Neuronal stem cell (in vitro differentiated cells): Measurements from ENCODE around the gene MYBL2.

Experiments
- DNase-seq: peaks from one replicate; pipeline ENCODE4 v3.0.0-alpha.2; 2013; ENCODE audit warnings: low spot score
- H2AFZ ChIP-seq: one replicate; pipeline ENCODE4 v1.6.1; 2013; ENCODE audit warnings: mild to moderate bottlenecking, low read length, inconsistent platforms
- H2AK5ac ChIP-seq: 2 replicates; pipeline ENCODE4 v1.6.1; 2013; ENCODE audit warnings: low read depth, mild to moderate bottlenecking, inconsistent platforms, low read length, moderate library complexity, mixed read lengths
- H2BK120ac ChIP-seq: 2 replicates; pipeline ENCODE4 v1.6.1; 2013; ENCODE audit warnings: low read depth, mild to moderate bottlenecking, inconsistent platforms, low read length, moderate library complexity, mixed read lengths
- H2BK12ac ChIP-seq: one replicate; pipeline ENCODE4 v1.6.1; 2013; ENCODE audit warnings: low read length, inconsistent platforms
- H2BK15ac ChIP-seq: 2 replicates; pipeline ENCODE4 v1.6.1; 2013; ENCODE audit warnings: mild to moderate bottlenecking, low read length, inconsistent platforms, mixed read lengths
- H2BK5ac ChIP-seq: one replicate; pipeline ENCODE4 v1.6.1; 2013; ENCODE audit warnings: inconsistent platforms, mild to moderate bottlenecking, low read length, moderate library complexity
- H3K14ac ChIP-seq: one replicate; pipeline ENCODE4 v1.6.1; 2013; ENCODE audit warnings: low read length, inconsistent platforms
- H3K18ac ChIP-seq: 2 replicates; pipeline ENCODE4 v1.6.1; 2013; ENCODE audit warnings: low read length, inconsistent platforms
- H3K23ac ChIP-seq: 2 replicates; pipeline ENCODE4 v1.6.1; 2013; ENCODE audit warnings: low read depth, mild to moderate bottlenecking, mixed read lengths, low read length, inconsistent platforms; ENCODE audit not compliant: poor library complexity
- H3K27ac ChIP-seq: replicated peaks from 3 replicates; pipeline ENCODE4 v1.5.1; 2013; ENCODE audit warnings: low read length, inconsistent platforms
- H3K27me3 ChIP-seq, 3 experiments: 2 replicates each; pipeline ENCODE4 v1.6.1; 2013; ENCODE audit warnings: low read length in 3 of 3, mild to moderate bottlenecking in 2 of 3, inconsistent platforms in 1 of 3, low read depth in 1 of 3, mixed read lengths in 1 of 3, moderate library complexity in 1 of 3; ENCODE audit not compliant: control insufficient read depth in 3 of 3, insufficient read depth in 3 of 3
- H3K36me3 ChIP-seq, 2 donors: replicated peaks in 1 of 2; 2 replicates each; pipeline ENCODE4 v1.6.1; 2013; ENCODE audit warnings: low read length in 2 of 2; ENCODE audit not compliant: control insufficient read depth in 2 of 2, insufficient read depth in 2 of 2
- H3K4ac ChIP-seq: 2 replicates; pipeline ENCODE4 v1.6.1; 2013; ENCODE audit warnings: inconsistent platforms, mild to moderate bottlenecking, low read length, moderate library complexity
- H3K4me1 ChIP-seq, 2 donors: 1 replicate in 1 of 2; 2 replicates in 1 of 2; pipeline ENCODE4 v1.6.1; 2013; ENCODE audit warnings: low read length in 2 of 2, low read depth in 1 of 2; ENCODE audit not compliant: control insufficient read depth in 2 of 2, insufficient read depth in 1 of 2
- H3K4me2 ChIP-seq: one replicate; pipeline ENCODE4 v1.6.1; 2013; ENCODE audit warnings: mild to moderate bottlenecking, low read length, inconsistent platforms; ENCODE audit not compliant: insufficient read depth, poor library complexity, severe bottlenecking
- H3K4me3 ChIP-seq, 2 donors: 2 replicates each; pipeline ENCODE4 v1.5.1; 2013; ENCODE audit warnings: low read length in 2 of 2, mild to moderate bottlenecking in 2 of 2, inconsistent platforms in 1 of 2, moderate library complexity in 1 of 2
- H3K79me1 ChIP-seq: one replicate; pipeline ENCODE4 v1.6.1; 2013; ENCODE audit warnings: low read depth, mild to moderate bottlenecking, inconsistent platforms, low read length, moderate library complexity
- H3K9ac ChIP-seq: one replicate; pipeline ENCODE4 v1.6.1; 2013; ENCODE audit warnings: mild to moderate bottlenecking, low read depth, low read length, inconsistent platforms; ENCODE audit not compliant: poor library complexity
- H3K9me3 ChIP-seq, 2 donors: replicated peaks in 1 of 2; 2 replicates each; pipeline versions ENCODE3 to v1.6.1; 2013; ENCODE audit warnings: low read length in 2 of 2, mild to moderate bottlenecking in 2 of 2, inconsistent platforms in 1 of 2, low read depth in 1 of 2, mixed read lengths in 1 of 2, moderate library complexity in 1 of 2; ENCODE audit not compliant: control insufficient read depth in 2 of 2, insufficient read depth in 1 of 2
- H4K8ac ChIP-seq: one replicate; pipeline ENCODE4 v1.6.1; 2013; ENCODE audit warnings: low read depth, mild to moderate bottlenecking, inconsistent platforms, low read length, moderate library complexity
- H4K91ac ChIP-seq: one replicate; pipeline ENCODE4 v1.6.1; 2013; ENCODE audit warnings: low read length, low read depth, mild to moderate bottlenecking, inconsistent platforms; ENCODE audit not compliant: poor library complexity
- WGBS, 2 donors: extraction: QIAGEN DNeasy Blood & Tissue Kit; methylation state at CpG; one replicate each; pipeline ENCODE4 v1.1.7; 2013; ENCODE audit warnings: missing lambda C conversion rate in 2 of 2, mixed read lengths in 1 of 2; ENCODE audit not compliant: insufficient read length in 2 of 2, insufficient replicate concordance in 1 of 2; ENCODE audit errors: extremely low coverage in 2 of 2; 5-methylcytosine and 5-hydroxymethylcytosine counted together

MYBL2 gene

DNA sequence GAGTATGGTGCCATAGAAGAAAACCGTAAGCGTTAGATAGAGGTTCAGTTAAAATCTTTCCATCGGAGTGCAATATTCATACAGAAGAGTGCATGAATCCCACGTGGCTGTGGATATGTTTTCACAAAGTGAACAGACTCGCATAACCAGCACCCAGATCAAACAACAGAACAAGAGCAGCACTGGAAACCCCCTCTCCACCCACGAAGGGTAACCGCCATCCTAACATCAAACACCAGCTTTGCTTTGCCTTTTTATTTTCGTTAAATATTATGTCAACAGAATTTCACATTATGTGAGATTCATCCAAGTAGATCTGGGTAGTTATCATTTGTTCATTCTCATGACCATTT lies 55.2 kb downstream of the MYBL2 start:
- Histone ChIP-seq H3K4me1 (peaks cover 0 to 10% of the 10 kb centered on the region in 2 donors), H3K27ac (no peak overlapping the region), H3K4ac (no peak overlapping the region), H3K79me1 (no peaks in the 10 kb centered on the region), H3K4me2 (no peak overlapping the region), H3K18ac (no peak overlapping the region), H2BK12ac (no peak overlapping the region), H3K4me3 (no peak overlapping the region), H2BK15ac (no peak overlapping the region), H4K91ac (no peak overlapping the region), H3K9me3 (no peaks in the 10 kb centered on the region), H2AFZ (no peak overlapping the region), H4K8ac (no peak overlapping the region), H2AK5ac (no peak overlapping the region), H3K23ac (no peak overlapping the region), H3K36me3 (peaks cover 2 to 7% of the 10 kb centered on the region in 2 donors), H3K14ac (no peak overlapping the region), H3K9ac (no peak overlapping the region), H3K27me3 (no peaks in the 10 kb centered on the region), H2BK120ac (no peak overlapping the region), H2BK5ac (no peak overlapping the region)
- no CpG with 5 or more reads among the region's 8 CpGs for WGBS, 2 donors
- no peak for DNase-seq

DNA sequence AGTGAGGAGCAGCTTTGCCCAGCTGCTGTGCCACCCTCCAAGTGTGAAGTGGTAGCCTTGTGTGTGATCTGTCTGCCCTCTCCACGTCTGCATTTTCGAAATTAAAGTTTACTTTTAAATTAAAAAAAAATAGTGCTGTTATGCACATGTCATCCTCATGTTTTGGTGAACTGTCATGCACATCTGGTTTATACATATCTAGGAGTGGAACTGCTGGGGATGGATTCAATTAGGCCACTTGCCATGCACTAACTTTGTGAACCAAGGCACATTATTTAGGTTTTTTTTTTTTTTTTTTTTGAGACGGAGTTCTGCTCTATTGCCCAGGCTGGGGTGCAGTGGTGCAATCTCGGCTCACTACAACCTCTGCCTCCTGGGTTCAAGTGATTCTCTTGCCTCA lies 56.3 kb downstream of the MYBL2 start:
- no peak overlapping the region for H2BK15ac ChIP-seq
- no peak overlapping the region for H3K9ac ChIP-seq
- H3K4me1 ChIP-seq: peaks cover 0 to 10% of the 10 kb centered on the region in 2 donors
- H3K18ac ChIP-seq: no peak overlapping the region
- no peak overlapping the region for H4K91ac ChIP-seq
- H3K9me3 ChIP-seq: no peaks in the 10 kb centered on the region
- H3K79me1 ChIP-seq: no peaks in the 10 kb centered on the region
- H3K4me2 ChIP-seq: no peak overlapping the region
- DNase-seq: no peak
- no peak overlapping the region for H3K4me3 ChIP-seq
- H2BK12ac ChIP-seq: no peak overlapping the region
- no peaks in the 10 kb centered on the region for H3K27me3 ChIP-seq
- H3K36me3 ChIP-seq: peaks cover 0 to 2% of the 10 kb centered on the region in 2 donors
- no peak overlapping the region for H2AFZ ChIP-seq
- no peak overlapping the region for H2BK120ac ChIP-seq
- H3K27ac ChIP-seq: no peak overlapping the region
- no peak overlapping the region for H3K14ac ChIP-seq
- no CpG with 5 or more reads among the region's 4 CpGs for WGBS, 2 donors
- no peak overlapping the region for H4K8ac ChIP-seq
- no peak overlapping the region for H3K23ac ChIP-seq
- H2BK5ac ChIP-seq: no peak overlapping the region
- no peak overlapping the region for H3K4ac ChIP-seq
- no peak overlapping the region for H2AK5ac ChIP-seq

GRCh38 chr20:43723735-43724134 lies 56.8 kb downstream of the MYBL2 start:
- H3K36me3 ChIP-seq: peaks cover 0 to 2% of the 10 kb centered on the region in 2 donors
- no peak overlapping the region for H3K23ac ChIP-seq
- no peak overlapping the region for H4K8ac ChIP-seq
- no CpG with 5 or more reads among the region's 3 CpGs for WGBS, 2 donors
- no peak overlapping the region for H2BK120ac ChIP-seq
- H3K9ac ChIP-seq: no peak overlapping the region
- no peak overlapping the region for H2AFZ ChIP-seq
- no peak overlapping the region for H2BK5ac ChIP-seq
- no peak overlapping the region for H2AK5ac ChIP-seq
- no peaks in the 10 kb centered on the region for H3K9me3 ChIP-seq
- no peak overlapping the region for H2BK12ac ChIP-seq
- no peak for DNase-seq
- H3K79me1 ChIP-seq: no peaks in the 10 kb centered on the region
- H3K18ac ChIP-seq: no peak overlapping the region
- H3K4me2 ChIP-seq: no peak overlapping the region
- no peak overlapping the region for H3K27ac ChIP-seq
- no peaks in the 10 kb centered on the region for H3K27me3 ChIP-seq
- H4K91ac ChIP-seq: no peak overlapping the region
- no peak overlapping the region for H3K4me3 ChIP-seq
- H3K4me1 ChIP-seq: peaks cover 0 to 10% of the 10 kb centered on the region in 2 donors
- no peak overlapping the region for H2BK15ac ChIP-seq
- H3K14ac ChIP-seq: no peak overlapping the region
- H3K4ac ChIP-seq: no peak overlapping the region

DNA sequence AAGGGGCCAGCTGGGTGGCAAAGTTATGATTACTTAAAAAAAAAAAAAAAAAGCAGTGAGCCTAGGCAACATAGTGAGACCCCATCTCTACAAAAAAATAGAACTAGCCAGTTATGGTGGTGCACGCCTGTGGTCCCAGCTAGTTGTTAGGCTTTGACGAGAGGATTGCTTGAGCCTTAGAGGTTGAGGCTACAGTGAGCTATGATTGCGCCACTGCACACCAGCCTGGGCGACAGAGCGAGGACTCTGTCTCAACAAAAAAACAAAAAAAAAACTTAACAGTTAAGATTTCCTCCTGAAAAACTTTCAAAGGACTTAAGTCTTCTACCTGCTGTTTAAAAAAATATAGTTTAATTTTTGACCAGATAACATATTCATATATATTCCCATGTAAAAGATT lies 57.5 kb downstream of the MYBL2 start:
- Histone ChIP-seq H3K36me3 (peaks cover 0 to 2% of the 10 kb centered on the region in 2 donors), H2BK15ac (no peak overlapping the region)

More for the DNA sequence above, 57.5 kb downstream of the MYBL2 start:
- Histone ChIP-seq H3K27me3 (no peaks in the 10 kb centered on the region), H3K4me1 (peaks cover 0 to 10% of the 10 kb centered on the region in 2 donors), H2AK5ac (no peak overlapping the region), H3K27ac (no peak overlapping the region), H3K4me2 (no peak overlapping the region), H3K4me3 (no peak overlapping the region), H2AFZ (no peak overlapping the region), H2BK12ac (no peak overlapping the region), H3K9ac (no peak overlapping the region), H3K4ac (no peak overlapping the region), H4K8ac (no peak overlapping the region), H4K91ac (no peak overlapping the region), H2BK5ac (no peak overlapping the region), H3K79me1 (no peaks in the 10 kb centered on the region), H2BK120ac (no peak overlapping the region), H3K9me3 (no peaks in the 10 kb centered on the region), H3K23ac (no peak overlapping the region), H3K14ac (no peak overlapping the region), H3K18ac (no peak overlapping the region)
- WGBS, 2 donors: no CpG with 5 or more reads among the region's 5 CpGs
- no peak for DNase-seq
